ENCODE results near the gene IKBKE.

DNA sequence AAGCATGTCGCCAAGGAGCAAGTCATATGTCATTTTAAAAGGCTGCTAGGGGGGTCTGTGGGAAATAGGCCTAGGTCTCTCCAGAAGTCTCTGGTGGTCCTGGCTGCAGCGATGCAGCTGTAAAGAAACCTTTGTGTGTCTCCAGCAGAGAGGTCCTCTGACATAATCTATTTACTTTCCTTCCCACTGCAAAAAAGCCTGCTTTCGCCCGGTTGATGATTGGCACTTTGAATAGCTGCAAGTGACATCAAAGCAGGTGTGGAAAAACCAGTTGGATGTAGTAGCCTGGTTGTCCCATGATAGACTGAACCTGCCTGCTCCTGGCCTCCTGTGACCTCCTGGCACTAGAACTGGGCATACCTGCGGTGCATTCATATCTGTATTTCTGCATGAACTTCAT is 50.9 kb downstream of the IKBKE start:
- TF ChIP-seq, protein P1, sequence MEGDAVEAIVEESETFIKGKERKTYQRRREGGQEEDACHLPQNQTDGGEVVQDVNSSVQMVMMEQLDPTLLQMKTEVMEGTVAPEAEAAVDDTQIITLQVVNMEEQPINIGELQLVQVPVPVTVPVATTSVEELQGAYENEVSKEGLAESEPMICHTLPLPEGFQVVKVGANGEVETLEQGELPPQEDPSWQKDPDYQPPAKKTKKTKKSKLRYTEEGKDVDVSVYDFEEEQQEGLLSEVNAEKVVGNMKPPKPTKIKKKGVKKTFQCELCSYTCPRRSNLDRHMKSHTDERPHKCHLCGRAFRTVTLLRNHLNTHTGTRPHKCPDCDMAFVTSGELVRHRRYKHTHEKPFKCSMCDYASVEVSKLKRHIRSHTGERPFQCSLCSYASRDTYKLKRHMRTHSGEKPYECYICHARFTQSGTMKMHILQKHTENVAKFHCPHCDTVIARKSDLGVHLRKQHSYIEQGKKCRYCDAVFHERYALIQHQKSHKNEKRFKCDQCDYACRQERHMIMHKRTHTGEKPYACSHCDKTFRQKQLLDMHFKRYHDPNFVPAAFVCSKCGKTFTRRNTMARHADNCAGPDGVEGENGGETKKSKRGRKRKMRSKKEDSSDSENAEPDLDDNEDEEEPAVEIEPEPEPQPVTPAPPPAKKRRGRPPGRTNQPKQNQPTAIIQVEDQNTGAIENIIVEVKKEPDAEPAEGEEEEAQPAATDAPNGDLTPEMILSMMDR (IDR thresholded peaks at IDR 0.05): no peak
- no peak for TF ChIP-seq POLR2A (IDR thresholded peaks at IDR 0.05)

All from heart left ventricle (tissue), 13 donors.